ENCODE results near the gene P3H3.

The P3H3 gene

DNA sequence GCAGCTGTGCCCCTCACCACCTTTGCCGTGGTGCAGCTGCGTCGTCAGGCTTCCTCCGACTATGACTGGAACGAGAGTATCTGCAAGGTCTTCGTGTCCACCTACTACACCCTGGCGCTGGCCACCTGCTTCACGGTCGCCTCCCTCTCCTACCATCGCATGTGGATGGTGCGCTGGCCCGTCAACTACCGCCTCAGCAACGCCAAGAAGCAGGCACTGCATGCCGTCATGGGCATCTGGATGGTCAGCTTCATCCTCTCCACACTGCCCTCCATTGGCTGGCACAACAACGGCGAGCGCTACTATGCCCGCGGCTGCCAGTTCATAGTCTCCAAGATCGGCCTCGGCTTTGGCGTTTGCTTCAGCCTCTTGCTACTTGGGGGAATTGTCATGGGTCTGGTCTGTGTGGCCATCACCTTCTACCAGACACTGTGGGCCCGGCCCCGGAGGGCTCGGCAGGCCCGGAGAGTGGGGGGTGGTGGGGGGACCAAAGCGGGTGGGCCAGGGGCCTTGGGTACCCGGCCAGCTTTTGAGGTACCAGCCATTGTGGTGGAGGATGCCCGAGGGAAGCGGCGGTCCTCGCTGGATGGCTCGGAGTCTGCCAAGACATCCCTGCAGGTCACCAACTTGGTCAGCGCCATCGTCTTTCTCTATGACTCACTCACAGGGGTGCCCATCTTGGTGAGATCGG is 4.0 kb upstream of the P3H3 start:
- H3K27me3 ChIP-seq (ENCODE audit: control insufficient read depth, insufficient read depth, low read length): peaks cover 88% of the 10 kb centered on the region
- no peak overlapping the region for H3K4me3 ChIP-seq (ENCODE audit: low read length)
- H3K9ac ChIP-seq (ENCODE audit: low read length): no peak overlapping the region
- no peaks in the 10 kb centered on the region for H3K9me3 ChIP-seq (ENCODE audit: control insufficient read depth, low read length)
- no peaks in the 10 kb centered on the region for H3K36me3 ChIP-seq (ENCODE audit: control insufficient read depth, insufficient read depth, low read length)
- peaks cover 9% of the 10 kb centered on the region for H3K4me1 ChIP-seq (ENCODE audit: control insufficient read depth, insufficient read depth, low read length)

DNA sequence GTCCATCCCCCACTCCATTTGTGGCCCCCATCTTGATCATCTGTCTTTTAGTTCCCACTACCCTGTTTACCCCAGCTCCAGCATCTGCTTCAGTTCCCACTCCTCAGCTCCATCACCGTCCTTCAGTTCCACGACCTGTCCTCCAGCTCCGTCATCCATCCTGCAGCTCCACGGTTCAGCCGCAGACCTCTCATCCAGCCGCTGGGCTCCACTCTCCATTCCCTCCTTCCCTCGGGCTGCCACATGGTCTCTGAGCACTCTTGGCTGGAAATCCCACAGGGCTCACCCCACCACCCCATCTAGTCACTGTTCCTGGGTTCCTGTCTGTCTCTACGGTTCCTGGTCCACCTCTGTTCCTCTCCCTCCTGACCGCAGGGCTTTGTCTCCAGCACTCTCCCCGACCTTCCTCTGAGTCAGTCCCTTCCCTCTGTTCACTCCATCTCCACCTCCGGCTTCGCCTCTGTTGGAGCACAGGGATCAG is 3.3 kb upstream of the P3H3 start:
- Histone ChIP-seq H3K9me3 (ENCODE audit: control insufficient read depth, low read length) (no peaks in the 10 kb centered on the region), H3K36me3 (ENCODE audit: control insufficient read depth, insufficient read depth, low read length) (no peaks in the 10 kb centered on the region), H3K4me1 (ENCODE audit: control insufficient read depth, insufficient read depth, low read length) (peaks cover 16% of the 10 kb centered on the region), H3K27me3 (ENCODE audit: control insufficient read depth, insufficient read depth, low read length) (peaks cover 89% of the 10 kb centered on the region), H3K9ac (ENCODE audit: low read length) (no peak overlapping the region), H3K4me3 (ENCODE audit: low read length) (no peak overlapping the region)

DNA sequence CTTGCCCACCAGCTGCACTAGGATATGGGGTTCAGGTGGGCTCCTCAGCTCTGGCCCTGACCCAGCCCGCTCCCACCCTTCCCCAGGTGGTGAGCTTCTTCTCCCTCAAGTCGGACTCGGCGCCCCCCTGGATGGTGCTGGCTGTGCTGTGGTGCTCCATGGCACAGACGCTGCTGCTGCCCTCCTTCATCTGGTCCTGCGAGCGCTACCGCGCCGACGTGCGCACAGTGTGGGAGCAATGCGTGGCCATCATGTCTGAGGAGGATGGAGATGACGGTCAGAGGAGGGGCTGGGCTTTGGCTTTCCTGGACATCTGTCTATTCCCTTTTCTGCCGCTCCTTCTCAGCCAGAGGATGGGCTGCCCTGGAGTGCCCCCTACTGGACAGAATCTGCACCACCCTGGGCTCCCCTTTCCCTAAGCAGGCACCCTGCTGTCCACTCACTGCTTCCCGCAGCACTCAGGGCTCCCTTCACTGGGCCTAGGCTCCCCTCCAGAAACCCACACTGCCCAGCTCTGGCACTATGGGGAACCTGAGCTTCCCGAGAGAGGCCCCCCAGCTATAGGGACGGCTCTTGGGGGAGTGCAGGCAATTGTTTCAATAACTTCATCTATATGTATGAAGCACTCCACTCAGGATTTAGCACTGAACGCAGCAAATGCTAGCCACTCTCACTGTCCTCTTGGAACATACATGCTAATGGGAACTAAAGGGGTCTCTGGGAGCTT is 2.6 kb upstream of the P3H3 start:
- peaks cover 17% of the 10 kb centered on the region for H3K4me1 ChIP-seq (ENCODE audit: control insufficient read depth, insufficient read depth, low read length)
- peaks cover 89% of the 10 kb centered on the region for H3K27me3 ChIP-seq (ENCODE audit: control insufficient read depth, insufficient read depth, low read length)
- no peak overlapping the region for H3K9ac ChIP-seq (ENCODE audit: low read length)
- no peaks in the 10 kb centered on the region for H3K9me3 ChIP-seq (ENCODE audit: control insufficient read depth, low read length)
- H3K4me3 ChIP-seq (ENCODE audit: low read length): no peak overlapping the region
- H3K36me3 ChIP-seq (ENCODE audit: control insufficient read depth, insufficient read depth, low read length): no peaks in the 10 kb centered on the region

DNA sequence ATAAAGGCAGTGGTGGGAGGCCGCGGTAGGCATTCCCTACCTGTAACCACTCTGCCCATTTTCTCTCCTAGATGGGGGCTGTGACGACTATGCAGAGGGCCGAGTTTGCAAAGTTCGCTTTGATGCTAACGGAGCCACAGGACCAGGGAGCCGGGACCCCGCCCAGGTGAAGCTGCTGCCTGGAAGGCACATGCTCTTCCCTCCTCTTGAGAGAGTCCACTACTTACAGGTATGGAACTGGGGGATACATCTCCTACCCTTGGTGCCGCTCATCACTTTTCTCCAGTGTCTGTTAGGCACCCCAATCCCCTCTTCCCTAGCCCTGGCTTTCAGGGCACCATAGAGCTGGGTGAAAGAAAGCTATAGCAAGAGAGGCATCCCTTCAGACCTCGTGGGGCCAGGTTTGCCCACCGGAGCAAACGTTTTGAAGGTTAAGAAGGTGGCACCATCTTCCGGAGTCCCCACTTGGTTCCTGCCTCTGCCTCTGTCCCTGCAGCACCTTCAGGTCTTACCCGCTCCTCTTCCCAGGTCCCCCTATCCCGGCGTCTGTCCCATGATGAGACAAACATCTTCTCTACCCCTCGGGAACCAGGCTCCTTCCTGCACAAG is 2.0 kb upstream of the P3H3 start:
- H3K9me3 ChIP-seq (ENCODE audit: control insufficient read depth, low read length): no peaks in the 10 kb centered on the region
- peaks cover 17% of the 10 kb centered on the region for H3K4me1 ChIP-seq (ENCODE audit: control insufficient read depth, insufficient read depth, low read length)
- H3K9ac ChIP-seq (ENCODE audit: low read length): no peak overlapping the region
- no peak overlapping the region for H3K4me3 ChIP-seq (ENCODE audit: low read length)
- no peaks in the 10 kb centered on the region for H3K36me3 ChIP-seq (ENCODE audit: control insufficient read depth, insufficient read depth, low read length)
- H3K27me3 ChIP-seq (ENCODE audit: control insufficient read depth, insufficient read depth, low read length): peaks cover 87% of the 10 kb centered on the region

DNA sequence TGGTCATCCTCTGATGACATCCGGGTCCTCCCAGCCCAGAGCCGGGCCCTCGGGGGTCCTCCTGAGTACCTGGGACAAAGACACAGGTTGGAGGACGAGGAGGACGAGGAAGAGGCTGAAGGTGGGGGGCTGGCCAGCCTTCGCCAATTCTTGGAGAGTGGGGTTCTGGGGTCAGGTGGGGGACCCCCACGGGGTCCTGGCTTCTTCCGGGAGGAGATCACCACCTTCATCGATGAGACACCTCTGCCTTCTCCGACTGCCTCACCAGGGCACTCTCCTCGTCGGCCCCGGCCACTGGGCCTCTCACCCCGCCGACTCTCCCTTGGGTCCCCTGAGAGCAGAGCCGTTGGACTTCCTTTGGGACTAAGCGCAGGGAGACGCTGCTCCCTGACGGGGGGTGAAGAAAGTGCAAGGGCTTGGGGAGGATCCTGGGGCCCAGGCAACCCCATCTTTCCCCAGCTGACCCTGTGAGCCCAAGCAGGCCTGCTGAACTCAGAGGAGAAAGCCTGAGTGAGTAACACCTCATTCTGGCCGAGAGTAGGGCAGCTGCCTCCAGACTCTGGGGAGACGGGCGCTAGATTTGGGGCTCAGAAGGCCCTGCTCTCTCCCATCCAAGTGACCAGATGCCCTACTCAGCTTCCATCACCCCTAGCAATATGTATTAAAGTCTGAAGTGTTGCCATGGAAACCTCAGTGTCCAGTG is 1.3 kb upstream of the P3H3 start:
- Histone ChIP-seq H3K4me1 (ENCODE audit: control insufficient read depth, insufficient read depth, low read length) (peaks cover 17% of the 10 kb centered on the region), H3K27me3 (ENCODE audit: control insufficient read depth, insufficient read depth, low read length) (peaks cover 85% of the 10 kb centered on the region)

DNA sequence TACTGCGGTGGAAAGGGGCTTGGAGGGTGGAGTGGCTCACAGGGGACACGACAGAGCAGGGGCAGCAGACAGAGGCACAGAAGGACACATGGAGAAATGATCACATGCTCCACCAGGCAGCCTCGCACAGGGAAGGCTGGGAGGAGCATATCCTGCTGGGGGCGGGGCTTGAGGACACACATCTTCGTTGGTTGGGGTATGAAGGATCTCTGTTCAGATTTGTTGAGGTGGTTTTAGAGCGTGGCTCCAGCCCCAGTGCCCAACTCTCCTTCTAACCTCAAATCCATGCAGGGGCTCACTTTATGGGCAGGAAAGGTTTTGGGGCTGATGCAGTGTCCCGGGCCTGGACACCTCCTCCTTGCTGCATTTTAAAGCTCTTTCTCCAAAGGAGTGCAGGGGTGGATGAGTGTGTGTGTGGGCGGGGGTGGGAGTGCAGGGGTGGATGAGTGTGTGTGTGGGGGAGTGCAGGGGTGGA is 733 bp upstream of the P3H3 start:
- H3K27me3 ChIP-seq (ENCODE audit: control insufficient read depth, insufficient read depth, low read length): peaks cover 79% of the 10 kb centered on the region
- no peaks in the 10 kb centered on the region for H3K36me3 ChIP-seq (ENCODE audit: control insufficient read depth, insufficient read depth, low read length)
- H3K9me3 ChIP-seq (ENCODE audit: control insufficient read depth, low read length): no peaks in the 10 kb centered on the region
- H3K4me1 ChIP-seq (ENCODE audit: control insufficient read depth, insufficient read depth, low read length): peaks cover 17% of the 10 kb centered on the region
- H3K9ac ChIP-seq (ENCODE audit: low read length): no peak overlapping the region
- H3K4me3 ChIP-seq (ENCODE audit: low read length): no peak overlapping the region

More for the DNA sequence above, 1.3 kb upstream of the P3H3 start:
- Histone ChIP-seq H3K36me3 (ENCODE audit: control insufficient read depth, insufficient read depth, low read length) (no peaks in the 10 kb centered on the region), H3K4me3 (ENCODE audit: low read length) (no peak overlapping the region), H3K9ac (ENCODE audit: low read length) (no peak overlapping the region), H3K9me3 (ENCODE audit: control insufficient read depth, low read length) (no peaks in the 10 kb centered on the region)

DNA sequence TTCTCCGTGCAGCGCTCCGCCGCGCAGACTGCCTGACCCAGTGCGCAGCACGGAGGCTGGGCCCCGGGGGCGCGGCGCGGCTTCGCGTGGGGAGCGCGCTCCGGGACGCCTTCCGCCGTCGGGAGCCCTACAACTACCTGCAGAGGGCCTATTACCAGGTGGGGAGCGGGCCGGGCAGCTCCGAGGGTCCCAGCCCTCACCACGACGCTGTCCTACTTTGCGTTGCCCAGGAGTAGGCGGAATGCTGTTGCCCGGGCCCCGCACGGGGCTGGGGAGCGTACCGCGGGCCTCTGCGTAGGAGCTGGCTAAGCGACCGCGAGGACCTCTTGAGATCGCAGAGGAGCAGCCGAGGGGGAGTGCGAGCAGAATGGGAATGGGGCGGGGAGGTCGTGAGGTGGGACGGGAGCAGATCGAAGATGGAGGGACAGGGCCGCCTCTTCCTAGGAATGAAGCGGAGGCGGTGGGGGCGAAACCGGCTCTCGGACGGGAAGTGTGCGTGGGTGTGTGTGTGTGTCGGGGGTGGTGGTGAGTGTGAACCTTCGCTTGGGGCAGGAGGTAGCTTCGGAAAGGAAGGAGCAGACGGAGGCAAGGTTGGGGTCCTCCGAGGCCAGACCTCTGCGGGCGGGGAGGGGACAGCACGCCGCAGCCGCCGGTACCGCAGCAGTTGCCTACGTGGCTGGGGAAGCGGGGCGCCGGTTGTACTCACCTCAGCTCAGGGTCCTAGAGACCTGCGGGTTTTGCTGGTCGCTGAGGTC is 751 bp downstream of the P3H3 start:
- peak overlapping the region; percentile 73 for H3K9ac ChIP-seq (ENCODE audit: low read length)
- H3K4me3 ChIP-seq (ENCODE audit: low read length): peak overlapping the region; percentile 50
- no peaks in the 10 kb centered on the region for H3K36me3 ChIP-seq (ENCODE audit: control insufficient read depth, insufficient read depth, low read length)
- H3K27me3 ChIP-seq (ENCODE audit: control insufficient read depth, insufficient read depth, low read length): peaks cover 66% of the 10 kb centered on the region
- H3K9me3 ChIP-seq (ENCODE audit: control insufficient read depth, low read length): no peaks in the 10 kb centered on the region
- H3K4me1 ChIP-seq (ENCODE audit: control insufficient read depth, insufficient read depth, low read length): peaks cover 17% of the 10 kb centered on the region

DNA sequence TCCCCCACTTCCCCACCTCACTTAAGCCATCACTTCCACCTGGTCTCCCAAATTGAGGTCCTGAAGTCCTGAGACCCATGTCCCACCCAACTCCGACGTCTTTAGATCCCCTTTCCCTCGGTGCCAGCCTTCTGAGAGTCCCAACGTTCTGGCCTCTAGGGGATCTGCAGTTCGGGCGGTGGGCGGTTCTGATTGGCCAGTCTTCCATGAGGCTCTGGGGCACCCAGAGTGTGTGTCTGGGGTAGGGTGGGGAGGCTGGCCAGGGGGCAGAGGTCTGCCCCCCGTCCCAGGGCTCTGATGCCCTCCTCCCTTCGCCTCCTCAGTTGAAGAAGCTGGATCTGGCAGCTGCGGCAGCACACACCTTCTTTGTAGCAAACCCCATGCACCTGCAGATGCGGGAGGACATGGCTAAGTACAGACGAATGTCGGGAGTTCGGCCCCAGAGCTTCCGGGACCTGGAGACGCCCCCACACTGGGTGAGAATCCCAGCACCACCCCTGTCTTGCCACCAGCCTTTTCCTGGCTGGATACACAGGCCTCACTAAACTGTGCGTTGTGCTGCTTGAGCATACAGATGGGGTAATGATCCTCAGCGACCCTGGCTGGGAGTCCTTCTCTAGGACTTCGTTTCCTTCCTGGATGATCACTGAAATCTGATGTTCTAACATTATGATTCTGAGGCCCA is 1.5 kb downstream of the P3H3 start:
- no peaks in the 10 kb centered on the region for H3K36me3 ChIP-seq (ENCODE audit: control insufficient read depth, insufficient read depth, low read length)
- H3K4me1 ChIP-seq (ENCODE audit: control insufficient read depth, insufficient read depth, low read length): peaks cover 17% of the 10 kb centered on the region
- no peaks in the 10 kb centered on the region for H3K9me3 ChIP-seq (ENCODE audit: control insufficient read depth, low read length)
- H3K9ac ChIP-seq (ENCODE audit: low read length): peak overlapping the region; percentile 73
- H3K4me3 ChIP-seq (ENCODE audit: low read length): no peak overlapping the region
- H3K27me3 ChIP-seq (ENCODE audit: control insufficient read depth, insufficient read depth, low read length): peaks cover 59% of the 10 kb centered on the region

DNA sequence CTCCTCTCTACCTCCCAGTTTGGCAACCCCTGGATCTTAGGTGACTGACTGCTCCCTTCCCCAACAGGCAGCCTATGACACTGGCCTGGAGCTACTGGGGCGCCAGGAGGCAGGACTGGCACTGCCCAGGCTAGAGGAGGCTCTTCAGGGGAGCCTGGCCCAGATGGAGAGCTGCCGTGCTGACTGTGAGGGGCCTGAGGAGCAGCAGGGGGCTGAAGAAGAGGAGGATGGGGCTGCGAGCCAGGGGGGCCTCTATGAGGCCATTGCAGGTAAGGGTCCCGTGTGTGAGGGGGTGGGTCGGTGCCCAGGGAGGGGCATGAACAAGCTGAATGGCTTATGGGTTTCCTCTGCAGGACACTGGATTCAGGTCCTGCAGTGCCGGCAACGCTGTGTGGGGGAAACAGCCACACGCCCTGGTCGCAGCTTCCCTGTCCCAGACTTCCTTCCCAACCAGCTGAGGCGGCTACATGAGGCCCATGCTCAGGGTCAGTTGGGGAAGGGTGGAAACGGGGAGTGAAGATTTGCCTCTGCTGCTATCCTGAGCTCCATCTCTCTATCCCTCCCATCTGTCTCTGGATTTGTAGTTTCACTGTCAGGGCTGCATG is 2.2 kb downstream of the P3H3 start:
- no peaks in the 10 kb centered on the region for H3K9me3 ChIP-seq (ENCODE audit: control insufficient read depth, low read length)
- peaks cover 17% of the 10 kb centered on the region for H3K4me1 ChIP-seq (ENCODE audit: control insufficient read depth, insufficient read depth, low read length)
- H3K9ac ChIP-seq (ENCODE audit: low read length): no peak overlapping the region
- H3K4me3 ChIP-seq (ENCODE audit: low read length): no peak overlapping the region
- H3K36me3 ChIP-seq (ENCODE audit: control insufficient read depth, insufficient read depth, low read length): no peaks in the 10 kb centered on the region
- peaks cover 51% of the 10 kb centered on the region for H3K27me3 ChIP-seq (ENCODE audit: control insufficient read depth, insufficient read depth, low read length)

DNA sequence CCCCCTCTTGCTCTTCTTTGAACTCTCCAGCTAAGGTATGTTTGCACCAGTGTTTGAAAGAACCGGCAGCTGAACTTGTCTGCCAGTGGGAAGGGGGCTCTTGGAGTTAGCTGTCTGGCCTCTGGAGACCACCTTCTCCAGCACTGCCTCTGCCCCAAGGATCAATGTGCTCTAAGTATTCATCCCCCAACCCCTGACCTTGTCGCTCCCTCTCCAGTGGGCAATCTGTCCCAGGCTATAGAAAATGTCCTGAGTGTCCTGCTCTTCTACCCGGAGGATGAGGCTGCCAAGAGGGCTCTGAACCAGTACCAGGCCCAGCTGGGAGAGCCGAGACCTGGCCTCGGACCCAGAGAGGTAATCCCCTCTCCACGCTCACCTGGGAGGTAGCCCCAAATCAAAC is 2.8 kb downstream of the P3H3 start:
- Histone ChIP-seq H3K9ac (ENCODE audit: low read length) (no peak overlapping the region), H3K4me3 (ENCODE audit: low read length) (no peak overlapping the region), H3K4me1 (ENCODE audit: control insufficient read depth, insufficient read depth, low read length) (peaks cover 21% of the 10 kb centered on the region), H3K36me3 (ENCODE audit: control insufficient read depth, insufficient read depth, low read length) (no peaks in the 10 kb centered on the region), H3K9me3 (ENCODE audit: control insufficient read depth, low read length) (no peaks in the 10 kb centered on the region), H3K27me3 (ENCODE audit: control insufficient read depth, insufficient read depth, low read length) (peaks cover 45% of the 10 kb centered on the region)
